Jurkat, Clone E6-1 (cell line): ENCODE measurements around the gene TEK.
"Not testable (repeated sequence)": the region's sequence is repeated elsewhere in the genome, so short reads cannot be mapped to it uniquely, and the experiment has no call there.

Experiments
- DNase-seq: peaks from one replicate; pipeline ENCODE4 v3.0.0-alpha.2; 2011; ENCODE audit warnings: low read depth, low spot score
- H3K4me3 ChIP-seq: 2 replicates; pipeline ENCODE4 v1.5.1; 2011; ENCODE audit warnings: mild to moderate bottlenecking, low read length, control low read depth, moderate library complexity

TEK gene

GRCh38 chr9:27204578-27204977 is 95.6 kb downstream of the TEK start:
- no peak overlapping the region for H3K4me3 ChIP-seq
- DNase-seq: no peak

GRCh38 chr9:27205198-27205597 is 96.2 kb downstream of the TEK start:
- no peak overlapping the region for H3K4me3 ChIP-seq
- no peak for DNase-seq

- no peak for DNase-seq
- H3K4me3 ChIP-seq: no peak overlapping the region
Measured at GRCh38 chr9:27206041-27206440, 97.0 kb downstream of the TEK start.

GRCh38 chr9:27209034-27209433 is 100.0 kb downstream of the TEK start:
- no peak overlapping the region for H3K4me3 ChIP-seq
- DNase-seq: no peak

- no peak overlapping the region for H3K4me3 ChIP-seq
- DNase-seq: no peak
Measured at GRCh38 chr9:27210588-27210987, 101.6 kb downstream of the TEK start.

- no peak overlapping the region for H3K4me3 ChIP-seq
- no peak for DNase-seq
Measured at GRCh38 chr9:27212191-27212590, 103.2 kb downstream of the TEK start.

- DNase-seq: no peak
- no peak overlapping the region for H3K4me3 ChIP-seq
Measured at GRCh38 chr9:27212621-27213020, 103.6 kb downstream of the TEK start.

GRCh38 chr9:27227192-27227591 is 118.2 kb downstream of the TEK start:
- DNase-seq: no peak
- H3K4me3 ChIP-seq: no peak overlapping the region

GRCh38 chr9:27239648-27240047 is 130.6 kb downstream of the TEK start:
- H3K4me3 ChIP-seq: not testable (repeated sequence)
- DNase-seq: peak; percentile 43

GRCh38 chr9:27247756-27248155 is 138.7 kb downstream of the TEK start:
- no peak overlapping the region for H3K4me3 ChIP-seq
- peak; percentile 41 for DNase-seq

GRCh38 chr9:27248702-27249101 is 139.7 kb downstream of the TEK start:
- H3K4me3 ChIP-seq: no peak overlapping the region
- DNase-seq: no peak

- no peak overlapping the region for H3K4me3 ChIP-seq
- DNase-seq: no peak
Measured at GRCh38 chr9:27258662-27259061, 149.6 kb downstream of the TEK start.

GRCh38 chr9:27260789-27261516 is 151.9 kb downstream of the TEK start:
- no peak overlapping the region for H3K4me3 ChIP-seq
- DNase-seq: no peak

- DNase-seq: no peak
- no peak overlapping the region for H3K4me3 ChIP-seq
Measured at GRCh38 chr9:27261517-27262211, 152.6 kb downstream of the TEK start.

GRCh38 chr9:27272103-27272502 is 163.1 kb downstream of the TEK start:
- DNase-seq: no peak

GRCh38 chr9:27273186-27273585 is 164.2 kb downstream of the TEK start:
- no peak for DNase-seq

More at GRCh38 chr9:27272103-27272502, 163.1 kb downstream of the TEK start:
- no peak overlapping the region for H3K4me3 ChIP-seq

GRCh38 chr9:27276193-27277030 is 167.4 kb downstream of the TEK start:
- H3K4me3 ChIP-seq: no peak overlapping the region
- DNase-seq: peak; percentile 51

More at GRCh38 chr9:27273186-27273585, 164.2 kb downstream of the TEK start:
- no peak overlapping the region for H3K4me3 ChIP-seq

- H3K4me3 ChIP-seq: no peak overlapping the region
- DNase-seq: no peak
Measured at GRCh38 chr9:27278374-27278773, 169.3 kb downstream of the TEK start.

GRCh38 chr9:27279611-27280010 is 170.6 kb downstream of the TEK start:
- no peak for DNase-seq
- no peak overlapping the region for H3K4me3 ChIP-seq
